HG02759 (cell line): ENCODE data around the gene ENPP1.

Experiments
- ATAC-seq: cut with Tn5 transposase; IDR thresholded peaks from one replicate; pipeline ENCODE4 v1.9.1; 2021; ENCODE audit warnings: mild to moderate bottlenecking, moderate library complexity; ENCODE audit not compliant: unreplicated experiment

ENPP1 gene

DNA sequence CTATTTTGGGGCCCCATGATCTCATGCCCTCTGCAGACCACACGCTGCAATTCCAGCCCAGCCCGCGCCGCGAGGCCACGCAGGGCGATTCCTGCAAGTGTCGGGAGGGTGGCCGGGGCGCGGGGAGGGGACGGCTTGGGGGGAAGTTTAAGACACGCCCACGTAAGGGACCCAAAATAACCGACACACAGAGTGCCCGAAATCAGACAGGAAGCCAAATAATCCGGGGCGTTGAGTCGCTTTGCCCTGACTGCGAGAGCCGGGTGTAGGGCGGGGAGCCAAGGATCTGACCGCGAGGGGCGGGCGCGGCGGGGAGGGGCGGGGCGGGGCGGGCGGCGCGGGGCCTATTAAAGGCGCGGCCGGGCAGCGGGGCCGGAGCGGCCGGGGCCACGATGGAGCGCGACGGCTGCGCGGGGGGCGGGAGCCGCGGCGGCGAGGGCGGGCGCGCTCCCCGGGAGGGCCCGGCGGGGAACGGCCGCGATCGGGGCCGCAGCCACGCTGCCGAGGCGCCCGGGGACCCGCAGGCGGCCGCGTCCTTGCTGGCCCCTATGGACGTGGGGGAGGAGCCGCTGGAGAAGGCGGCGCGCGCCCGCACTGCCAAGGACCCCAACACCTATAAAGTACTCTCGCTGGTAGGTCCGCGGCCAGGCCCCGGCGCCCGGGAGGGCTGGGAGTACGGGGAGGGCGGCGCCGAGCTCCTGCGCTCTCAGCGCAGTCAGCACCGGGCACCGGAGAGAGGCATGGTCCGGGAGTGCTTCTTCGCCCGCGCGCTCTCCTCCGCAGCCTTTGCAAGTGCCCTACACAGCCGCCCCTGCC lies at the start of gene ENPP1:
ENPP1 (plus strand) TSS at position 377 of the 816 bp plus-strand sequence; CDS start at position 393, 16 bp downstream.
- ATAC-seq, result peak; percentile 78

DNA sequence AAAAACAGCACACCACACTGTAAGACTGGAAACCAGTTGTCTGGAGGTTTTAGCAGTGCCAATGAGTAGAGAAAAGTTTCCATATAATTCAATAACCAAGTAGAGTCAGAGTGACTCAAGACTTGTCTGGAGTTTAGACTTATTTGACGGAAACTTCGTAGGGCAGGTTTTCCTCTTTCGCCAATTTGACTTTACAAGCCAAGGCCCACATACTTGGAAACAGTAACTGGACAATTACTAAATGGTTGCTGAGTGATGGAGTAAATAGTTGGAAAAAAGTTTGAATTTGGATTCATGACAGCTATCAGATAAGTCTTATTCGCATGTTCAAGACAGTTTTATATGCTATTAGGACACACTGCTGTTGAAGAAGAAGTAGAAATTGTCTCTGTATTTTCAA lies 48.9 kb upstream of the ENPP1 start:
- no peak for ATAC-seq

DNA sequence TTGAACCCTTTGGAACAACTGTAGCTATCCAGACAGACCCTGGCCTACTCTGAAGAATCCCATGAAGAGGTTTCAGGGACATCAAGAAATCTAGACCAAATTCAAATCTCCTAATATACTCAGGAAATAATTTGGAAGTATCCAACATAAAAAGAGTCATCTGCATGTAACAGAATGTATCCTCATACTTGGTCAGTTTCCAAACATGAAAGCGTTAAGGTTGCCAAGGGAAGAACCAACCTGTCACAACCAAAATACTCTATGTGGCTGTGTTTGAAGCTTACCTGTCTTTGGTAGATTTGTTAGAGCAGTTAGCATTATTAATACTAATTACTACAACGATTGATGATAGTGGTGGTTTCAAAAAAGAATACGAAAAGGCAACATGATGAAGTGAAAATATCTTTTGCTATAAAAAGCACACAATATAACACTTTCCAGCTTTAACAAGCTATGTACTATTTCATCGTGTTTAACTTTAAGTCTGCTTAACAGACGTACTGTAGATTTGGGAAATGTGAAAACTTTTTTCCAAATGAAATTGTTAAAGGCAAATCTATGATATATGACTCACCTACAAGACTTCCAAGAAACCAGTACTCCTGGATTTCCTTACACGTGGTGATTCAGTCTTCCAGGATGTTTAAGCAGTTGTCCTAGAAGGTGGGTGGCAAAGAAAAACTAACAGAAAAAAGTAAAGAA lies 46.6 kb upstream of the ENPP1 start:
- no peak for ATAC-seq

DNA sequence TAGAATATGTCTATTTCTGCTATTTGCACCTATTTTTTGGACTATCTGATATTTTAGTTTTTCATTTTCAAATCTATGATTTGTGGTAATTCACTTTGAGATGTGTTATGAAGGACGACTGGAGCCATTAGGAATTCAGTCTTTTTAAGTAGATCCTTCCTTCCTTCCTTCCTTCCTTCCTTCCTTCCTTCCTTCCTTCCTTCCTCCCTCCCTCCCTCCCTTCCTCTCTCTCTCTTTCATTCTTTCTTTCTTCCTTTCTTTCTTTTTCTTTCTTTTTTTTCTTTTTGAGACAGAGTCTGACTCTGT lies 46.1 kb upstream of the ENPP1 start:
- ATAC-seq, result no peak

DNA sequence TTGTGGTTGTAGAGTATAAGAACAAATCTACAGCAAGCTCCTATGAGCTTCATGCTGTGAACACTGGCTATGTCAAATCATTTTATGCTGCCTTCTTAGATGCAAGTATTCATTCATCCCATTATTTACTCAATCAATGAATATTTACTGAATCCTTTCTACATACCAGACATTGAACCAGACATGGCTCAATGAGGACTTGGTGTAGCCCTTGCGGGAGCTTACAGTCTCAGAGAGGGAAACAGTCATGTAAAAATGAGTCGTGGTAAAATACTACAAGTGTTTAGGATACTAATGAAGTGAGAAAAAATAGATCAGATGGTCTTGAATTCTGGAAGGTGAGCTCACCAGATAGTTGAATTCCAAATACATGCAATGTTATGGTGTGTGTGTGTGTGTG lies 44.8 kb upstream of the ENPP1 start:
- ATAC-seq, result no peak

DNA sequence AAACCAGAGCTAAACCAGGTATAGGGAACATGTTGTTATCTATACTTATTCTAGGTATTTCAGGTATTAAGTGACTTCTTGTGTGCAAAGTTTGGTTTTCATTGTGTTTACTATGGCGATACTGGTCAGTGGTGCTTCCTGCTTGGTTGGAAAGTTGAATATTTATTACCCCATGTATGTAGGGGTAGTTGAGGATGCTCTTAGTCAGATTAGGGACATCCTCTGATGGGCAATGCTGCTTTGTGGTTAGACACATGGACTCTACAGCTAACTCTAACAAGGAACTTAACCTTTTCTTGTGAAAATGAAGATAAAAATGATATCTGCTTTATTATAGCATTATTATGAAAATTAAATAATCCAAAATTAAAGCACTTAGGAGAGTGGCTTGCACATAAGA lies 44.1 kb upstream of the ENPP1 start:
- no peak for ATAC-seq

DNA sequence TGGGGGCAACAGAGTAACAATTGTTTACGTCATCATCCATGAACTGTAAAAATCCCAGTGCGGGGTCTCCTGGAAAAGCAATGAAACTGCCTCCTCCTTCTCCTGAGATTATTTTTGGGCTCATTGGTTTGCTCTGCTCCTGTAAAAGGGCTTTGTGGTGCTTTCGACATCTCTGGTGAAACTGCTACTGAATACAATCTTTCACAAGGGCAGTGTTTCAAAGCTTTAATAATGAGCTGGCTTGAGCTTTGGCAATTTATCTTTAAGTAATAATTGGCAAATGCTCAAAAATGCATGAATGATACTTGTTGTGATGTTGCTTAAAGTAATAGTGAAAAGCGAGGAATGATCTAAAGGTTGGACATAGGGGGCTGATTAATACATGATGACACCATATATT lies 43.5 kb upstream of the ENPP1 start:
- no peak for ATAC-seq

DNA sequence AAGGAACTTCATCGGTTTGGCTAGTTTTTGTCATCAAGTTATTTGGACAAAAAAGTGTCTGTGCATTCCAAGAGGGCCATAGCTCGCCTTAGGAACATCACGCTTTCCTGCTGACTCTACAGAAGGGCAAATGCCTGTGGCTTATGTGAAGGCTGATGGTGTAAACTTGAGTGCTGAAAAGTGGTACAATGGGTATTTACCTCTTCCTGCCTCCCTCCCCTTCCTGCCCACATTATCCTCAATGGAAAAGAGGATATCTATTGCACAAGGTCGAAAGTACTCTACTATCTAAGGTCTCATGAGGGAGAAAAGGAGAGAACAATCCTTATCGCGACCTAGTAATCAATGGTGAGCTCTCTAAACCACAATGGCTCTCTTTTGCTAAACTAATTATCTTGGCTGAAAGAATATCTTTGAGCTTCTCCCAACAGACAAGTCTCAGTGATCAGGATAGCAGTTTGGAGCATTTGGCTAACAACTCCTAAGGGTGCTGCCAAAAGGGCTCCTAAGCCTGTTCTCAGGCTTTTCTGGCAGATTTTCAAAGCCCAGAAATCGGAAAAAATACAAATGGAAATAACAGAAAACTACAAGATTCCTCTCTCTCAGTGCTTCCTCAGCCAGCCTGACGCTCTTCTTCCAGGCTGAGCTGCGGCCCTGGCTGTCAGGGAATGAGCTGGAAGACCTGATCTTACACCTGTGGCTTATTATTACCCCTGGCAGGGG lies 42.6 kb upstream of the ENPP1 start:
- no peak for ATAC-seq

DNA sequence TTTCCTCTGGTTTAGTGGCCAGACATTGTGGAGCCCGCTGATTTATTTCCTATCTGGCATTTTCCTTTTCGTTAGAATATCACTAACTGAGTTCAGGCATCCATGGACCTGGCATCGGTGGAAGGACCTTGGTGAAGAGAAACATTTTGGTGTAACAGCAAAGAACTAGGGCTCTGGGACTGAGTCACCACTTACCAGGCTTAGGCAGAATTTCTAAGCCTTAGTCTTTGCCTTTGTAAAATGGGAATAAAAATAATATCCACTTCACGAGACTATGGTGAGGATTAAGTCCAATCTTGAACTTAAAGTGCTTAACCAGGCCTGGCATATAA lies 42.0 kb upstream of the ENPP1 start:
- ATAC-seq, result no peak

DNA sequence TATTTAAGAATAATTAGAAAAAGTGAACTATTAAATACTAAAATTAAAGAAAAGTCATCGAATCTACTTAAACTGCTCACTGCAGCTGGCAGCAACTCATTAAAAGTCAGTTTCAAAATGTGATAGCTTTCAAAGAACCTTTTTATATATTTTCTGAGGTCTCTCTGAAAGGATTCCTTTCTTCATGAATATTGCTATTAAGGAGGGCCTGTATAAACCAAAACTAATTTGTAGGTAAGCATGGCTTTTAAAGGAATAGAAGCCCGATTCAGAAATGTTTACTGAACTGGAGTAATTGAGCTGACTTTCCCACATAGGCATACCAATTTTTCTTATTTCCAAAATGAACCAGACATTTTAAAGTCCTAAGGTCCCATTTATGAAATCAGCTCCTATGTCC lies 41.2 kb upstream of the ENPP1 start:
- no peak for ATAC-seq

DNA sequence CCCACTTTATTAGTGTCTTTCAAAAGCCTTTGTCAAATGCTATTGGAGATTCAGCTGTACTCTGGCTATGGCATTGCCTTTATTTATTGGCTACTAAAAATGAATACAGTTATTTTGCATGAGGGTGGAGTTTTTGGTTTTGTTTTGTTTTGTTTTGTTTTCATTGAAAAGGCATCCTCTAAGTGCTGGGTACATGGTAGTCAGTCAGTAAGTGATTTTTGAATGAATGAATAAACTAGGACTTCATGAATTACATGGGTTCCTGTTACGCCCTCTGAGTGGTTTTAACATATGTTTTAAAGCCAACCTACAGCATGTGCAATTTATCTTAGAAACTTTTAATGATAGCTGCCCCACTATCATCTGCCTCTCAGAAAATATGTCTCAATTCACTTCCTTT lies 38.9 kb upstream of the ENPP1 start:
- no peak for ATAC-seq

DNA sequence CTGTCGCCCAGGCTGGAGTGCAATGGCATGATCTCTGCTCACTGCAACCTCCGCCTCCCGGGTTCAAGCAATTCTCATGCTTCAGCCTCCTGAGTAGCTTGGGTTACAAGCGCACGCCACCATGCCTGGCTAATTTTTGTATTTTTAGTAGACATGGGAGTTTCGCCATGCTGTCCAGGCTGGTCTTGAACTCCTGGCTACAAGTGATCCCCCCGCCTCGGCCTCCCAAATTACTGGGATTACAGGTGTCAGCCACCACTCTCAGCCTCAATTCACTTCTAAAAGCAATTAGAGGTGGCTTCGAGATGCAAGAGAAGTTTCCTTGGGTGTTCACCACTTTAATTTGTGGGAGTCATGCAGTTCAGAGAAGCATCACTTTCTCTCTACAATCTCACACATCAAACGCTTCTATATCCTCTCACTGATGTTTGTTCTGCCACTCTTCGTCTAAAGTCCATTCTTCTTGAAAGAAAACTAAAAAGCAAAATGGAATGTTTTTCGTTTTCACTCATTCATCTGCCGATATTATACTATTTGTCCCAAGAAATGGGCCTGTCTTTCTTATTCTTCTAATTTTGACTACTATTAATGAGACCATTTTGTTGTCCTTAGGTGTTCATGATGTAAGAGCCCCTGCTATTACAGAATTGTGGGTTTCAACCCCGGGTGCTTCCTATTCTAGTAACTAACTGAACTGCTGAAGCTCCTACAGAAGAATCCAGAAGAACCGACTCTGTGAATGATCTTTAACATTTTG lies 38.3 kb upstream of the ENPP1 start:
- ATAC-seq, result no peak

DNA sequence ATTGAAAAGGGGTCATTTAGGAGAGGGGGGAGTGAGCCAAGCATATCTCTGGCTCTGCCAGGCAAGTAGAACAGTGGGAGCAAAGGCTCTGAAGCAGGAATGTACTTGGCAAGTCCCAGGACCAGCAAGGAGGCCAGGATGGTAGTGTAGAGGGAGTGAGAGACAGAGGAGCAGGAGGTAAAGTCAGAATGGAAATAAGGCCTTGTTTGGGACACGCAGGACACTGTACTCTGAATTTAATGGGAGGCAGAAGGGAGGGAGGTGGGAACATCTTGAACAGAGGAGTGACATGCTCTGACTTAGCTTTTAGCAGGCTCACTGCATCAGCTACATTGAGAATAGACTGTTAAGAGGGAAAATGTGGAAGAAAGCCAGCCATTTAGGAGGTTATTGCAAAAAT lies 37.0 kb upstream of the ENPP1 start:
- ATAC-seq, result no peak

DNA sequence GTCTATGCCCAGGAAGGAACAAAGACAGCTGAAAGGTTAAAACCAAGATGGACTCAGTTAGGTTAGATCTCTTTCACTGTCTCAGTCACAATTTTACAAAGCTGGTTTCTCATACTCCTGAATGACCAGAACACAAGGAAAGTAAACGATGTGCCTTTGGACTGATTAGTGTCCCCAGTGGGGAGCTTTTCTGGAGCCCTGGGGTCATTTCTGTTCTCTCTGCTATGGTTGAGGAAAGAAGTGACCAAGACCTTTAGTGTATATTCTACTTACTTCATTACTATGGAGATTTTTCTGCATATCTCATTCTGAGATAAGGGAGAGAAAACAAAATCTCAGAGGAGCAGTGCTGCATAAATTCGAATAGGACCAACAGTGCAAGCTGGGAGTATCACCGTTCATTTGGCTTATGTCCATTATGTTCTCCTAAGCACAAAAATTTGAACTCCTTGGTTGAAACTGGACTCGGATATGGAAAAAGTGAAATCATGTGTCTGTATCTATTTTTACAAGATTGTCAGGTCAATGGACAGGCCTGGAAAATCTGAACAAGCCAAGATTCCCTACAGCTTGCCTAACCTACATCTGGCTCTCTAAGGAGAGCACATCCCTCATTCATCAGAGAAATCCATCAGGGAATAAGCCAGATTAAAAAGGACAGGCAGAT lies 34.4 kb upstream of the ENPP1 start:
- no peak for ATAC-seq

DNA sequence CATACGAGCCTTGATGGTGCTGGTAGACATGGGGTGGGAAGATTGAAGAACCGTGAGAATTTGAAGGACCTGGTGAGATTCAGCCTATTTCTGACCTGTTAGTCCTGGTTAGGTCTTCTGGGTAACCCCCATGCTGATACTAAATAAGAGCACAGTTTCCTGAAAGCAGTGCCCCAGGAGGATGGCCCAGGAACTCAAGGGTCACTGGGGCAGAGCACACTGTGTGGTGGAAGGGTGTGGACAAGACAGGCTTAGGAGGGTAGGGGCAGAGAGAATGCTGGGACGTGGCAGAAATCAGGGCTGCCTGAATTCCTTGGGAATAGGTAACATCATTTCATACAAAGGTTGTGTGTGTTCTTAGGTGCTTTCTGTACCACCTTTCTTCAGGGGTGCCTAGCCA lies 31.9 kb upstream of the ENPP1 start:
- no peak for ATAC-seq

DNA sequence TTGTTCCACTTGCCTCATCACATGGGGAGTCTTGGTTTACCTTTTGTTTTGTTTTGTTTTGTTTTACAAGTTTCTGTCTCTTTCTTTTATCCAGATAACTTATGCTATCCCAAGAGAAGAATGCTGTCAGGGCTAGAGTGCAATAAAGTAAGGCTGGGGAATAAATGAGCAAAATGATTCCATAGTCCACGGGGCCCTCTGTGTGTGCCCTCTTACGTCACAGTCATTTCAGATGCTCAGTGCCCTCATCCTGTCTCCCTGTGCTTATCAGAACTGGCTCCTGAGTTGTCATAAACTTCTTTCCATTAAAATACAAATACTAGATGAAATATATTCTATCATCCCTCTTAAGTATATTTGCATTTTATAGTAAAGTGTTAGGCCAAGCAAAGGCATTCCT lies 30.8 kb upstream of the ENPP1 start:
- ATAC-seq, result no peak

DNA sequence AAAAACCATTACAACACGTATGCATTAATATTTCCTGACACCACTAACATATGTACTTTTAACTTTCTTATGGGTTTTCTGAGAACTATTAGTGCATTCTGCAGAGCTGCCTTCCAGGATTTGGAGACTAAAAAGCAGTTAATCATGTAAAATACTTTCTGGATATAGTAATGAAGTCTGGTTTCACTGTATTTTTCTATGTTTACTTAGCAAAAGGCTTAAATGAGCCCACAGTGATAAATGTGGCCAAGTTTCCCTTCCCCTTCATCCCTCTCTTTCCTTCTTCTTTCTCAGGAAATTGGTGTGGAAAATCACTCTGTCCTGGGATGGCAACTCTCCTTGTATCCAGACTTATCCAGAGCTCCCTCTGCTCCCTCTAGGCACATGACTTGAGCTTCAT lies 29.7 kb upstream of the ENPP1 start:
- no peak for ATAC-seq

DNA sequence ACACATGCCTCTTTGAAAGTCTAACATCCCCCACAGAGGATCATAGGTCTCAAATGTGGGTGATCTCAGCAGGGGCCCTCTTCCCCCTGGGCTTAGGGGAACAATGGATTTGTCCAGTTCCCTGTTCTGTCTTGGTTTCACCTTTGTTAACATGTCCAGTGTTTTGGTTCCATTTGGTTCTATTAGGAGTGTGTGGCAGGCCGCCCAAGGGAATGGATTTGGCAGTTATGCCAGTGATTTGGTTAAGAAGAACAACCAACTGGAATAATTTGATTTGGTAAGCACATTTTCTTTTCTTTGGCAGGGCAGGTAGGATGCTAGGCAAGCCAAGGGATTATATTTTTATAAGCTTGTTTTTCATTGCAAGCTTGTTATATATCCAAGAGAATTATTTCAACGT lies 28.5 kb upstream of the ENPP1 start:
- ATAC-seq, result no peak

DNA sequence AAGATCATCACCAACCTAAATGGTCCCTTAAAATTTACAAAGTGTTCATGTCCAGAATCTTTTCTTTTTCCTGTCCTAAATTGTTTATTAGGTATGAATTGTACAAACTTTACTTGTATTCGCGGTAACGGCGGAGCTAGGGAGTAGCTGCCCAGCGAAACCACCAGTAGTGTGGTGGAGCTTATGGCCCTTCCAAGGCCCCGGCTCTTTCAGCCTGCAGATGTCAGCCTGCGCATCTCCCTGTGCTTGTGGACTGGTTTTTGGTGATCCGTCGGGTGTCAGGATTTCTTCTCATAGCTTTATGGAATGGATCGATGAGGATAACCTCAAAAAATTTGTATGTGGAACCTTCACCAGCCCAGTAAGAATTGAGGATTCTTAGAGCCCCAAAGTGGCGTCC lies 27.2 kb upstream of the ENPP1 start:
- ATAC-seq, result no peak

DNA sequence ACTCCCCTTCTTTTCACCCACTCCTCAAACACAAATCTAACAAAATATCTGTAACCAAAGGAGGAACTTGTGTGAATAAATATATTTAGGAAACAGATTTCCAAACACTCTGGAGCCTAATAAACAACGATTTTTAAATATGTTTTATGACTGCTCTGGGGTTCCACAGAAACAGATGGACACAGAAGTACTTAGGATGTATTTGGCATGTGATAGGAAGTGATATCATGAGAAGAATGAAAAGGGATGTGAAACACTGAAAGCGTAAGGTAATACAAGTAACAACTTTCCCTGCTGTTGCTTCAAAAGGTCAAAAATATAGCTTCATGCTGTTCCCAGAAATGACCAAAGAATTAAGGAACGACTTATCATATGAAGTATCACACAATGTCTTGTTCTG lies 26.1 kb upstream of the ENPP1 start:
- no peak for ATAC-seq

DNA sequence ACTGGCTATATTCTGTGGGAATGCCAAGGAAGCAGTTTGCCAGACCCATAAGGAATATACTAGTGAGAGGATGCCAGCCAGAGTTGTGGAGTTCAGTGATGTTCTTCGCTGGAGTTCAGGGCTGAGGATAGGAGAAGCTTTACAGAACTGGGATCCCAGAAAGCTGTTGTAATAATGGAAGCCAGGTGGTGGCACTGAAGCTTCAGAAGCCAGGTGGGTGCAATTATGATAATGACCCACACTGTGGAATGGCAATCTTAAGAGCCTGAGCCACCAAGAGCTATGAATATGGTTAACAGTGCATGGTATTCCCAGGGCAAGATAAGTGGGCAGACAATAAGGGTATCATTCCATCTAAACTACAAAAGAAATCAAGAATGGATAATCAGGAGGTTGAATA lies 25.1 kb upstream of the ENPP1 start:
- no peak for ATAC-seq
